ENCODE results near the gene FAM169A.

DNA sequence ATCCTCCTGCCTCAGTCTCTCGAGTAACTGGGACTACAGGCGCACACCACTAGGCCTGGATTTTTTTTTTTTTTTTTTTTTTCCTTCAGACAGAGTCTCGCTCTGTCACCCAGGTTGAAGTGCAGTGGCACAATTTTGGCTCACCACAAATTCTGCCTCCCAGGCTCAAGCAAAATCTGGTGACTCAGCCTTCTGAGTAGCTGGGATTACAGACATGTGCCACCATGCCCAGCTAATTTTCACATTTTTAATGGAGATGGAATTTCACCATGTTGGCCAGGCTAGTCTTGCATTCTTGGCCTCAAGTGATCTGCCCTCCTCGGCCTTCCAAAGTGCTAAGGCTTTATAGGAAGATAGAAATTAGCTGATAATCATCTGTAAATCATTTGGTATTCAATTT is 55.3 kb downstream of the FAM169A start:
- TF ChIP-seq, protein P1, sequence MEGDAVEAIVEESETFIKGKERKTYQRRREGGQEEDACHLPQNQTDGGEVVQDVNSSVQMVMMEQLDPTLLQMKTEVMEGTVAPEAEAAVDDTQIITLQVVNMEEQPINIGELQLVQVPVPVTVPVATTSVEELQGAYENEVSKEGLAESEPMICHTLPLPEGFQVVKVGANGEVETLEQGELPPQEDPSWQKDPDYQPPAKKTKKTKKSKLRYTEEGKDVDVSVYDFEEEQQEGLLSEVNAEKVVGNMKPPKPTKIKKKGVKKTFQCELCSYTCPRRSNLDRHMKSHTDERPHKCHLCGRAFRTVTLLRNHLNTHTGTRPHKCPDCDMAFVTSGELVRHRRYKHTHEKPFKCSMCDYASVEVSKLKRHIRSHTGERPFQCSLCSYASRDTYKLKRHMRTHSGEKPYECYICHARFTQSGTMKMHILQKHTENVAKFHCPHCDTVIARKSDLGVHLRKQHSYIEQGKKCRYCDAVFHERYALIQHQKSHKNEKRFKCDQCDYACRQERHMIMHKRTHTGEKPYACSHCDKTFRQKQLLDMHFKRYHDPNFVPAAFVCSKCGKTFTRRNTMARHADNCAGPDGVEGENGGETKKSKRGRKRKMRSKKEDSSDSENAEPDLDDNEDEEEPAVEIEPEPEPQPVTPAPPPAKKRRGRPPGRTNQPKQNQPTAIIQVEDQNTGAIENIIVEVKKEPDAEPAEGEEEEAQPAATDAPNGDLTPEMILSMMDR (IDR thresholded peaks at IDR 0.05; ENCODE audit: low read length): no peak
- TF ChIP-seq EZH2 (optimal IDR thresholded peaks at IDR 0.05; ENCODE audit: low read depth, low read length): no peak
